Liver (tissue), 3 donors: ENCODE data around the gene PCSK6.

ENCODE experiments used
- SP1 ChIP-seq: IDR thresholded peaks from 2 replicates; pipeline ENCODE4 v1.6.1; 2018; ENCODE audit warnings: antibody characterized with exemption, mild to moderate bottlenecking
- TF ChIP-seq, protein P1 (sequence below): fragments of 150-350 bp; IDR thresholded peaks from 2 replicates; pipeline ENCODE4 v1.5.1; 2017; ENCODE audit warnings: improper control_type of control experiment, low read depth, low read length; ENCODE audit not compliant: missing input control
- TF ChIP-seq, protein P2 (sequence below): IDR thresholded peaks from 2 replicates; pipeline ENCODE4 v1.6.1; 2016; ENCODE audit warnings: antibody characterized with exemption
- donor health status: healthy.
- donor health status: healthy.

- TF ChIP-seq, protein P1, sequence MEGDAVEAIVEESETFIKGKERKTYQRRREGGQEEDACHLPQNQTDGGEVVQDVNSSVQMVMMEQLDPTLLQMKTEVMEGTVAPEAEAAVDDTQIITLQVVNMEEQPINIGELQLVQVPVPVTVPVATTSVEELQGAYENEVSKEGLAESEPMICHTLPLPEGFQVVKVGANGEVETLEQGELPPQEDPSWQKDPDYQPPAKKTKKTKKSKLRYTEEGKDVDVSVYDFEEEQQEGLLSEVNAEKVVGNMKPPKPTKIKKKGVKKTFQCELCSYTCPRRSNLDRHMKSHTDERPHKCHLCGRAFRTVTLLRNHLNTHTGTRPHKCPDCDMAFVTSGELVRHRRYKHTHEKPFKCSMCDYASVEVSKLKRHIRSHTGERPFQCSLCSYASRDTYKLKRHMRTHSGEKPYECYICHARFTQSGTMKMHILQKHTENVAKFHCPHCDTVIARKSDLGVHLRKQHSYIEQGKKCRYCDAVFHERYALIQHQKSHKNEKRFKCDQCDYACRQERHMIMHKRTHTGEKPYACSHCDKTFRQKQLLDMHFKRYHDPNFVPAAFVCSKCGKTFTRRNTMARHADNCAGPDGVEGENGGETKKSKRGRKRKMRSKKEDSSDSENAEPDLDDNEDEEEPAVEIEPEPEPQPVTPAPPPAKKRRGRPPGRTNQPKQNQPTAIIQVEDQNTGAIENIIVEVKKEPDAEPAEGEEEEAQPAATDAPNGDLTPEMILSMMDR = no peak
- TF ChIP-seq SP1 = no peak
- TF ChIP-seq, protein P2, sequence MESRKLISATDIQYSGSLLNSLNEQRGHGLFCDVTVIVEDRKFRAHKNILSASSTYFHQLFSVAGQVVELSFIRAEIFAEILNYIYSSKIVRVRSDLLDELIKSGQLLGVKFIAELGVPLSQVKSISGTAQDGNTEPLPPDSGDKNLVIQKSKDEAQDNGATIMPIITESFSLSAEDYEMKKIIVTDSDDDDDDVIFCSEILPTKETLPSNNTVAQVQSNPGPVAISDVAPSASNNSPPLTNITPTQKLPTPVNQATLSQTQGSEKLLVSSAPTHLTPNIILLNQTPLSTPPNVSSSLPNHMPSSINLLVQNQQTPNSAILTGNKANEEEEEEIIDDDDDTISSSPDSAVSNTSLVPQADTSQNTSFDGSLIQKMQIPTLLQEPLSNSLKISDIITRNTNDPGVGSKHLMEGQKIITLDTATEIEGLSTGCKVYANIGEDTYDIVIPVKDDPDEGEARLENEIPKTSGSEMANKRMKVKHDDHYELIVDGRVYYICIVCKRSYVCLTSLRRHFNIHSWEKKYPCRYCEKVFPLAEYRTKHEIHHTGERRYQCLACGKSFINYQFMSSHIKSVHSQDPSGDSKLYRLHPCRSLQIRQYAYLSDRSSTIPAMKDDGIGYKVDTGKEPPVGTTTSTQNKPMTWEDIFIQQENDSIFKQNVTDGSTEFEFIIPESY = no peak
Measured at GRCh38 chr15:101326026-101326315, 163.5 kb downstream of the PCSK6 start.
